Renal cortex interstitium (tissue), 11 donors: ENCODE measurements around the gene HEATR9. TPM values are rescaled to one million over a fixed set of nuclear protein-coding genes. Genes with fewer than 3 reads are reported as not detected.
"Not testable (repeated sequence)": the region's sequence is repeated elsewhere in the genome, so short reads cannot be mapped to it uniquely, and the experiment has no call there.

Experiments used
- DNase-seq, 11 donors: peaks; one replicate each; pipeline ENCODE4 v3.0.0-alpha.2; 2013; ENCODE audit warnings: low read depth in 9 of 11, low spot score in 4 of 11; ENCODE audit errors: extremely low read depth in 1 of 11
- polyA plus RNA-seq, 3 donors: library from polyadenylated mRNA; unstranded; fragments of 120-200 nt; gene quantifications; one replicate each; pipeline ENCODE4 v1.2.1, GENCODE V29; 2013; ENCODE audit not compliant: insufficient read length in 3 of 3

Gene HEATR9
- polyA plus RNA-seq, 3 donors, result 0.09 TPM; not detected in 2

DNA sequence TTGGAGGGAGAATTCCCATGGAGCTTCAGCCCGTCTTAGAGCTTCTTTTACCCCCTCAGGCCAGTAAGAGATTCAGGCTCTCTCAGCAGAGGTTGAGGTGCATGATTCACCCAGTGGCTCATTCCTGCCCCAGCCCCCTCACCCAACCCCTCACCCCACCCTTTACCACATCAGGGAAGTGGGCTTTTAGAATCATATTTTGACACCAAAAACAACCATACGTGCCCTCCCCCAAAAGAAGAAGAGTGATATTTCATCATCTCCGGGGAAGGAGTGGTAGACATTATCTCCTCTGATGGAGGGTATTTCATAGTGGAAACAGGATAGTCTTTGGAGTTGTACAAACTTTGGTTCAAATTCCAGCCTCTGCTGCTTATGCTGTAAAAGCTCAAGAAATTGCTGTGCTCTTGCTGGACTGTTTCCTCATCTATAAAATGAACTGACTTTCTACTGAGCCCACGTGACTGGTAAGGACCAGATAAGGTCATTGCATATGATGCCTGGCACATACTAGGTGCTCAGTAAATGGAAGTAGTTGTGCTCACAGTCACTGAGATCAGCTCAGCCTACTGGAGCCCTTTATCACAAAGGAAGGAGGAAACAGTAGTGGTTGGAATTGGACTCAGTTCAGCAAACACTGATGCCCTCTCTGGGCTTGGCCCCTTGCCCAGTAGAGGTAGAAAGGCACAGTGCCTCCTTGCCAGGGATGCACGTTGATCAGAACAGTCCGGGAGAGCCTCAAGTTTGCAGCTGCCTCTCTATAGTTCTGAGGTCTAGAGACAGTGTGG, 29.8 kb upstream of the HEATR9 start:
- no peak for DNase-seq

- not testable (repeated sequence) for DNase-seq
These were observed 29.1 kb upstream of the HEATR9 start for GRCh38 chr17:35897772-35898171.

- DNase-seq, result no peak
These were observed 27.2 kb upstream of the HEATR9 start for GRCh38 chr17:35895636-35896587.

GRCh38 chr17:35894206-35894605, 25.5 kb upstream of the HEATR9 start:
- DNase-seq, result no peak

GRCh38 chr17:35893751-35894150, 25.1 kb upstream of the HEATR9 start:
- no peak for DNase-seq

GRCh38 chr17:35892091-35893035, 23.7 kb upstream of the HEATR9 start:
- no peak for DNase-seq

DNA sequence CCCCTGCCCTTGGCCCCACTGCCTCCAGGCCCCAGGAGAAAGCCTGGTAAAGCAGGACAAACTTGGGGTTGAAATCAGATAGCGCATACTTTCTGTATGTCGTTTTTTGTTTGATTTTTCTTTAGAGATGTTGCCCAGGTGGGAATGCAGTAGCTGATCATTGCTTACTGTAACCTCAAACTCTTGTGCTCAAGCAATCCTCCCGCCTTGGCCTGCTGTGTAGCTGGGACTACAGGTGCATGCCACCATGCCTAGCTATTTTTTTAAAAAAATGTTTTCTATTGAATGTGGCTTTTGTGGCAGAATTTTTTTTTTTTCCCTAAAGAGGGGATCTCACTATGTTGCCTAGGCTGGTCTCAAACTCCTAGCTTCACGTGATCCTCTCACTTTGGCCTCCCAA, 22.6 kb upstream of the HEATR9 start:
- DNase-seq, result no peak

- no peak for DNase-seq
These were observed 22.1 kb upstream of the HEATR9 start for GRCh38 chr17:35890774-35891155.

GRCh38 chr17:35889818-35890773, 21.4 kb upstream of the HEATR9 start:
- DNase-seq, result peak in 9 of 11 donors; percentile 36 to 73 (median 58)

- no peak for DNase-seq
These were observed 20.6 kb upstream of the HEATR9 start for GRCh38 chr17:35889241-35889640.

- DNase-seq, result no peak
These were observed 11.3 kb upstream of the HEATR9 start, which contains the start of gene CCL5 for GRCh38 chr17:35879773-35880654. Gene CCL5 (minus strand): TSS chr17:35880360.

GRCh38 chr17:35878361-35878760, 9.7 kb upstream of the HEATR9 start:
- no peak for DNase-seq

- DNase-seq, result no peak
These were observed 8.8 kb upstream of the HEATR9 start for GRCh38 chr17:35877345-35878029.

DNA sequence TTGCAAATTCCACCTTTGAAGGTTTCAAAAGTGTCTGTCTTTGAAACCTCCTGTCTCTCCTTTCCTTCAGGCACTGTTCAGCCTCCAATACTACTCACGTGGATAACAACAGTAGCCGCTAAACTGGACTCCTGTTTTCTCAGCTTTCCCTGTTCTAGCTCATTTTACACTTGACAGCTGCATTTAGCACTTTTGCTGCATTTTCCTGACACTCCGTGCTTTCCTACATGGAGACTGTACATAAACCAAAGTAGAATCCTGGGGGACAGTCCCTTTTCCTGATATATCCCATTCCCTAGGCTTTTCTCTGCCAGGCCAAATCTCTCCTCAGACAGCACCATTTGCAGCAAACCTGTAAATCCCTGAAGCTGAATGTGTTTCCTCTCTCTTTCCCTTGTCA, 7.8 kb upstream of the HEATR9 start:
- DNase-seq, result no peak

DNA sequence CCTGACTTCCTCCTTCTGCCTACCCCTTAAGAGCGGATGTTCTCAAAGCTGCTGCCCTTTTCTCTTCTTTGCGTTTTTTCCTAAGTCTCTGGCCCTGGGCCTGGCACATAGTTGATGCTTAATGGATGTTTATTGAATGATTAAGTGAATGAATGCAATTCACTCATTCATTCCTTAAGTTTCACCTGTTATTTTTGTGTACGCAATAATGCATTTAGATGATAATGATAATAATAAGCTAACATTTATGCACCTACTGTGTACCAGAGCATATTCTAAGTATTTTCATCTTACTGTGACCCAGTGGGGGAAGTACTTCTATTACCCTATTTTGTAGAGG, 7.1 kb upstream of the HEATR9 start:
- no peak for DNase-seq

- no peak for DNase-seq
These were observed 6.5 kb upstream of the HEATR9 start for GRCh38 chr17:35875072-35875799.
